A673 (cell line): ENCODE measurements around the gene RELT.

Experiments
- CTCF ChIP-seq: fragments of 300-800, 200-600 bp; sonication (generic); conservative IDR thresholded peaks from 2 replicates; pipeline ENCODE4 v1.5.1; 2017; ENCODE audit warnings: low read depth, mild to moderate bottlenecking, antibody characterized with exemption, low read length, moderate library complexity, mixed read lengths
- EZH2 ChIP-seq: fragments of 200-600 bp; sonication (generic); IDR thresholded peaks from 2 replicates; pipeline ENCODE4 v1.6.1; 2017; ENCODE audit warnings: borderline replicate concordance, low read depth, mild to moderate bottlenecking, mixed read lengths, antibody characterized with exemption, low read length; ENCODE audit not compliant: poor library complexity, severe bottlenecking

- no peak for TF ChIP-seq CTCF
- no peak for TF ChIP-seq EZH2
These were observed 28.9 kb downstream of the RELT start for GRCh38 chr11:73405146-73405510.
